Muscle of leg (tissue), 11 donors: Measurements from ENCODE around the gene PROB1. TPM values are rescaled to one million over a fixed set of nuclear protein-coding genes. Genes with fewer than 3 reads are reported as not detected.
A peak's percentile ranks its signal among the peaks of the same experiment; 100 is the strongest.
"Not testable (repeated sequence)": the region's sequence is repeated elsewhere in the genome, so short reads cannot be mapped to it uniquely, and the experiment has no call there.

Experiments used
- DNase-seq: peaks from one replicate; pipeline ENCODE4 v3.0.0; 2013
- H3K27ac ChIP-seq: one replicate; pipeline ENCODE4 v1.5.1; 2013; ENCODE audit warnings: mild to moderate bottlenecking, low read length, control low read depth
- H3K27me3 ChIP-seq: one replicate; pipeline ENCODE4 v1.6.1; 2013; ENCODE audit warnings: low read length; ENCODE audit not compliant: control insufficient read depth, insufficient read depth
- H3K36me3 ChIP-seq: one replicate; pipeline ENCODE4 v1.6.1; 2013; ENCODE audit warnings: low read length; ENCODE audit not compliant: control insufficient read depth, insufficient read depth
- H3K4me1 ChIP-seq: one replicate; pipeline ENCODE4 v1.6.1; 2013; ENCODE audit warnings: low read length; ENCODE audit not compliant: control insufficient read depth, insufficient read depth
- H3K4me3 ChIP-seq: one replicate; pipeline ENCODE4 v1.5.1; 2013; ENCODE audit warnings: low read length, control low read depth
- H3K9me3 ChIP-seq: replicated peaks from 2 replicates; pipeline ENCODE4 v1.6.1; 2013; ENCODE audit warnings: low read depth, low read length; ENCODE audit not compliant: control insufficient read depth
- WGBS: methylation state at CpG from one replicate; pipeline ENCODE4 v1.1.5; 2013; ENCODE audit warnings: missing lambda C conversion rate; ENCODE audit not compliant: insufficient coverage; 5-methylcytosine and 5-hydroxymethylcytosine counted together
- polyA plus RNA-seq, 8 donors: library from polyadenylated mRNA; unstranded; fragments of 120-200 nt; gene quantifications; one replicate each; pipeline versions ENCODE4 v1.2.1 to v1.2.3, GENCODE V29; 2013; ENCODE audit warnings: inconsistent platforms in 1 of 8, low replicate concordance in 1 of 8; ENCODE audit not compliant: insufficient read length in 8 of 8, insufficient read depth in 1 of 8
- total RNA-seq: library from RNA; stranded (reverse); fragments of 120-200 nt; gene quantifications from one replicate; pipeline ENCODE4 v1.2.4, GENCODE V29; 2013

The PROB1 gene
- total and polyA plus RNA-seq, 9 donors: 18.8 to 54.2 (median 36.9) TPM

DNA sequence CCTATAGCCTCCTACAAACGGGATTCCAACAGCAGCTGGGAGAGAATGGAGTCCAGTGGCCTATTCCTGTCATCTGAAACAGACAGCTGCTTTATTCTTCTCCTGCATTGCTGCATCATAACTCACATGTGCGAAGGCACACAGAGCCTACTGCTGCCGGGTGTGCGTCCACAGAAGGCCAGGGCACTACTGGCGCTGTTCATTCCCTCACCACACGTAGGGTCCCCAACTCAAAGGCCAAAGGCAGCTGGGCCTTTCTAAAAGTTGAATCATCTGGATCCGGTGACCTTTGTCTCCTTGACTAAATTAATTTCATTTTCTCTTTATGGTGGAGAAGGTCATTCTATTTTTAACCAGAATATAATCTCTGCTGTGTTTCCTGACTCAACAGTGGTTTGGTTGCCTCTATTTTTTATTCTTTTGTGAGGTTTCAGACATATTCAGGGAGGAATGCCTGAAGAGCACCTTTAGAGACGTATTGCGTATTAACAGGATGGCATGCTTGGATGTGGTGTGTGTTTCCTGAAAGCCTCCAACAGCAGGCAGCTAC lies 19.8 kb upstream of the PROB1 start:
- Histone ChIP-seq H3K27me3 (no peaks in the 10 kb centered on the region), H3K4me3 (no peak overlapping the region), H3K36me3 (peaks cover 48% of the 10 kb centered on the region), H3K27ac (peak overlapping the region; percentile 94), H3K4me1 (peaks cover 57% of the 10 kb centered on the region), H3K9me3 (no peaks in the 10 kb centered on the region)
- peak; percentile 89 for DNase-seq
- 68% methylated on average over 4 of the region's 9 CpGs for WGBS

- Histone ChIP-seq H3K9me3 (no peaks in the 10 kb centered on the region), H3K27ac (peak overlapping the region; percentile 94), H3K4me3 (no peak overlapping the region), H3K4me1 (peaks cover 51% of the 10 kb centered on the region), H3K27me3 (no peaks in the 10 kb centered on the region), H3K36me3 (peaks cover 42% of the 10 kb centered on the region)
- no peak for DNase-seq
- WGBS: no CpG with 5 or more reads among the region's 6 CpGs
Measured at GRCh38 chr5:139413963-139414362, 19.1 kb upstream of the PROB1 start.

- Histone ChIP-seq H3K4me1 (peaks cover 45% of the 10 kb centered on the region), H3K4me3 (no peak overlapping the region), H3K27ac (no peak overlapping the region), H3K36me3 (peaks cover 34% of the 10 kb centered on the region), H3K9me3 (no peaks in the 10 kb centered on the region), H3K27me3 (no peaks in the 10 kb centered on the region)
- DNase-seq: no peak
- WGBS: 100% methylated on average over 1 of the region's 6 CpGs
Measured at GRCh38 chr5:139413153-139413552, 18.2 kb upstream of the PROB1 start.

GRCh38 chr5:139410993-139411828 lies 16.3 kb upstream of the PROB1 start:
- peaks cover 25% of the 10 kb centered on the region for H3K36me3 ChIP-seq
- no peak overlapping the region for H3K4me3 ChIP-seq
- no peak overlapping the region for H3K27ac ChIP-seq
- no peak for DNase-seq
- peaks cover 32% of the 10 kb centered on the region for H3K4me1 ChIP-seq
- H3K9me3 ChIP-seq: no peaks in the 10 kb centered on the region
- no peaks in the 10 kb centered on the region for H3K27me3 ChIP-seq
- WGBS: 25% methylated on average over 2 of the region's 17 CpGs

GRCh38 chr5:139410121-139410992 lies 15.5 kb upstream of the PROB1 start:
- peaks cover 23% of the 10 kb centered on the region for H3K4me1 ChIP-seq
- H3K9me3 ChIP-seq: no peaks in the 10 kb centered on the region
- H3K4me3 ChIP-seq: no peak overlapping the region
- H3K36me3 ChIP-seq: peaks cover 23% of the 10 kb centered on the region
- no peaks in the 10 kb centered on the region for H3K27me3 ChIP-seq
- WGBS: 39% methylated on average over 2 of the region's 6 CpGs
- H3K27ac ChIP-seq: no peak overlapping the region
- DNase-seq: no peak

DNA sequence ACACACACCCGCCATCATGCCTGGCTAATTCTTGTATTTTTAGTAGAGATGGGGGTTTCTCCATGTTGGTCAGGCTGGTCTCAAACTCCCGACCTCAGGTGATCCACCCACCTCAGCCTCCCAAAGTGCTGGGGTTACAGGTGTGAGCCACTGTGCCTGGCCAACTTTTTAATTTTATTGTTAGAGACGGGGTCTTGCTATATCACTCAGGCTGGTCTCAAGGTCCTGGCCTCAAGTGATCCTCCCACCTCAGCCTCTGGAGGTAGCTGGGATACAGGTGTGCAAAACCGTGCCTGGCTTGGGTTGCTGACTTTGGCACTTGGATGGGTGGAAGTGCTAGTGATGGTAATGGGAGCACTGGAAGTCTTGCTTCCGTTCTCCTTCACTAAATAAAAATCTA lies 14.2 kb upstream of the PROB1 start:
- DNase-seq, H3K27me3 ChIP-seq, H3K27ac ChIP-seq, H3K4me3 ChIP-seq, H3K9me3 ChIP-seq: not testable (repeated sequence)
- WGBS: no CpG with 5 or more reads among the region's 5 CpGs
- peaks cover 15% of the 10 kb centered on the region for H3K4me1 ChIP-seq
- H3K36me3 ChIP-seq: peaks cover 22% of the 10 kb centered on the region

GRCh38 chr5:139408191-139408590 lies 13.3 kb upstream of the PROB1 start:
- no peak for DNase-seq
- peaks cover 16% of the 10 kb centered on the region for H3K36me3 ChIP-seq
- 78% methylated on average over 2 of the region's 7 CpGs for WGBS
- H3K4me1 ChIP-seq: peaks cover 11% of the 10 kb centered on the region
- H3K4me3 ChIP-seq: no peak overlapping the region
- H3K9me3 ChIP-seq: no peaks in the 10 kb centered on the region
- H3K27me3 ChIP-seq: no peaks in the 10 kb centered on the region
- no peak overlapping the region for H3K27ac ChIP-seq

DNA sequence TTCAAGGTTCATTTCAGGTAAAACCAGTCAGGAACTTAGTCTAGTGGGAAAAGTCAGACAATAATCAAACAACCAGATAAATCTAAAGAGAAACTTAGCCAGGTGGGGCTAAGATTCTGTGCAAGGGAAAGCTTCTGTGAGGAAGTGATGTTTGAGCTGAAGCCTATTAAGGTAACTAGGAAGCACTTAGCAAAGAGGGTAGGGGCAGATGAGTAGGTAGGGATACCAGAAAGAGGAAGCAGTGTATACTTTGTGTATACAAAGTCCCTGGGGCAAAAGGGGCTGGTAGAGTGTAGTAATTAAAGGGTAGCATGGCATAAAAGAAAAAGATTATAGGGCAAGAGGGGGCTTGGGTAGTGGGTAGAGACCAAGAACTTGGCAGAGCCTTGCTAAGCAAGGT lies 12.6 kb upstream of the PROB1 start:
- DNase-seq: no peak
- Histone ChIP-seq H3K27ac (no peak overlapping the region), H3K9me3 (no peaks in the 10 kb centered on the region), H3K4me1 (peaks cover 14% of the 10 kb centered on the region), H3K4me3 (no peak overlapping the region), H3K36me3 (peaks cover 9% of the 10 kb centered on the region), H3K27me3 (no peaks in the 10 kb centered on the region)

GRCh38 chr5:139406963-139407362 lies 12.1 kb upstream of the PROB1 start:
- 69% methylated on average over 2 of the region's 2 CpGs for WGBS
- no peaks in the 10 kb centered on the region for H3K9me3 ChIP-seq

GRCh38 chr5:139404484-139404840 lies 9.6 kb upstream of the PROB1 start:
- WGBS: 38% methylated on average over 1 of the region's 5 CpGs
- Histone ChIP-seq H3K4me3 (peak overlapping the region; percentile 32), H3K36me3 (peaks cover 7% of the 10 kb centered on the region), H3K27me3 (no peaks in the 10 kb centered on the region), H3K9me3 (no peaks in the 10 kb centered on the region), H3K4me1 (peaks cover 14% of the 10 kb centered on the region), H3K27ac (peak overlapping the region; percentile 97)
- DNase-seq: no peak

More at GRCh38 chr5:139406963-139407362, 12.1 kb upstream of the PROB1 start:
- Histone ChIP-seq H3K4me1 (peaks cover 14% of the 10 kb centered on the region), H3K36me3 (peaks cover 6% of the 10 kb centered on the region), H3K27me3 (no peaks in the 10 kb centered on the region), H3K27ac (no peak overlapping the region), H3K4me3 (no peak overlapping the region)
- DNase-seq: no peak
